Hepatocyte (in vitro differentiated cells): ENCODE measurements around the gene MRPL14. TPM values are rescaled to one million over a fixed set of nuclear protein-coding genes. Genes with fewer than 3 reads are reported as not detected.

Experiments
- DNase-seq: peaks from one replicate; pipeline ENCODE4 v3.0.0-alpha.2; 2016; ENCODE audit warnings: low spot score
- H2AFZ ChIP-seq: fragments of 200-600 bp; sonication (generic); 2 replicates; pipeline ENCODE4 v1.6.0; 2016; ENCODE audit warnings: antibody characterized with exemption, mild to moderate bottlenecking
- H3K27ac ChIP-seq: fragments of 200-600 bp; sonication (generic); 2 replicates; pipeline ENCODE4 v1.5.1; 2016; ENCODE audit warnings: mild to moderate bottlenecking
- H3K27me3 ChIP-seq: fragments of 200-600 bp; sonication (generic); 2 replicates; pipeline ENCODE4 v1.6.1; 2016
- H3K36me3 ChIP-seq: fragments of 200-600 bp; sonication (generic); replicated peaks from 2 replicates; pipeline ENCODE4 v1.5.1; 2016; ENCODE audit warnings: low read depth; ENCODE audit not compliant: insufficient read depth
- H3K4me1 ChIP-seq: fragments of 200-600 bp; sonication (generic); 2 replicates; pipeline ENCODE4 v1.5.1; 2016; ENCODE audit warnings: mild to moderate bottlenecking, moderate library complexity; ENCODE audit not compliant: insufficient read depth
- H3K4me2 ChIP-seq: fragments of 200-600 bp; sonication (generic); 2 replicates; pipeline ENCODE4 v1.6.0; 2016
- H3K4me3 ChIP-seq: fragments of 200-600 bp; sonication (generic); 2 replicates; pipeline ENCODE4 v1.5.1; 2016; ENCODE audit warnings: mild to moderate bottlenecking
- H3K79me2 ChIP-seq: fragments of 200-600 bp; sonication (generic); 2 replicates; pipeline ENCODE4 v1.6.0; 2017; ENCODE audit warnings: mild to moderate bottlenecking
- H3K9me2 ChIP-seq: fragments of 200-600 bp; sonication (generic); replicated peaks from 2 replicates; pipeline ENCODE4 v1.6.0; 2017; ENCODE audit warnings: mild to moderate bottlenecking; ENCODE audit not compliant: insufficient read depth
- H3K9me3 ChIP-seq: fragments of 200-600 bp; sonication (generic); 2 replicates; pipeline ENCODE4 v1.5.1; 2016; ENCODE audit warnings: low read depth, mild to moderate bottlenecking
- H4K20me1 ChIP-seq: fragments of 200-600 bp; sonication (generic); 2 replicates; pipeline ENCODE4 v1.6.0; 2016; ENCODE audit warnings: mild to moderate bottlenecking; ENCODE audit not compliant: insufficient read depth, poor library complexity, severe bottlenecking
- EZH2 ChIP-seq: fragments of 200-600 bp; sonication (generic); IDR thresholded peaks from 2 replicates; pipeline ENCODE4 v1.6.1; 2016; ENCODE audit warnings: antibody characterized with exemption, mild to moderate bottlenecking, borderline replicate concordance
- EZH2phosphoT487 ChIP-seq: fragments of 200-600 bp; sonication (generic); IDR thresholded peaks from one replicate; pipeline ENCODE4 v1.6.1; 2018; ENCODE audit warnings: antibody characterized with exemption, mild to moderate bottlenecking, low read depth, moderate library complexity; ENCODE audit not compliant: unreplicated experiment, severe bottlenecking
- WGBS: methylation state at CpG from one replicate; pipeline ENCODE4 v1.1.6; 2016; ENCODE audit warnings: low lambda C conversion rate; ENCODE audit errors: missing lambda C conversion rate; 5-methylcytosine and 5-hydroxymethylcytosine counted together
- polyA plus RNA-seq: library from polyadenylated mRNA; unstranded; fragments of >200 nt; fragmentation: Nextera tagmentation; extraction: Ambion mirVana; gene quantifications from 2 replicates; pipeline ENCODE4 v1.2.1, GENCODE V29; 2016
- total RNA-seq: library from RNA; depleted of rRNA; stranded (reverse); fragments of >200 nt; gene quantifications from 2 replicates; pipeline ENCODE4 v1.2.3, GENCODE V29; 2014
- TF ChIP-seq, protein P1 (sequence below): fragments of 200-600 bp; sonication (generic); IDR thresholded peaks from 2 replicates; pipeline ENCODE4 v1.5.1; 2016; ENCODE audit warnings: antibody characterized with exemption, mild to moderate bottlenecking; ENCODE audit not compliant: poor library complexity

Gene MRPL14
- total and polyA plus RNA-seq, 2 experiments from 2014 or later = 58.3 to 124 TPM

DNA sequence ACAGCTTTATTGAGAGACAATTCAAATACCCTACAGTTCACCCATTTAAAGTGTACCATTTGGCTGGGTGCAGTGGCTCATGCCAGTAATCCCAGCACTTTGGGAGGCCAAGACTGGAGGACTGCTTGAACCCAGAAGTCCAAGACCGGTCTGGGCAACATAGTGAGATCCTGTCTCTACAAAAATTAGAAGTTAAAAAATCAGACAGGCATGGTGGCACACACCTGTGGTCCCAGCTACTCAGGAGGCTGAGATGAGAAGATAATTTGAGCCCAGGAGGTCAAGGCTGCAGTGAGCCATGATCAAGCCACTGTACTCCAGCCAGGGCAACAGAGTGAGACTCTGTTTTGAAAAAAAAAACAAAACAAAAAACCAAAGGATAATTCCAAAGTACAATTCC lies 40.3 kb upstream of the MRPL14 start:
- H3K27me3 ChIP-seq = no peaks in the 10 kb centered on the region
- H3K9me3 ChIP-seq = no peaks in the 10 kb centered on the region
- no peak for TF ChIP-seq EZH2
- TF ChIP-seq, protein P1, sequence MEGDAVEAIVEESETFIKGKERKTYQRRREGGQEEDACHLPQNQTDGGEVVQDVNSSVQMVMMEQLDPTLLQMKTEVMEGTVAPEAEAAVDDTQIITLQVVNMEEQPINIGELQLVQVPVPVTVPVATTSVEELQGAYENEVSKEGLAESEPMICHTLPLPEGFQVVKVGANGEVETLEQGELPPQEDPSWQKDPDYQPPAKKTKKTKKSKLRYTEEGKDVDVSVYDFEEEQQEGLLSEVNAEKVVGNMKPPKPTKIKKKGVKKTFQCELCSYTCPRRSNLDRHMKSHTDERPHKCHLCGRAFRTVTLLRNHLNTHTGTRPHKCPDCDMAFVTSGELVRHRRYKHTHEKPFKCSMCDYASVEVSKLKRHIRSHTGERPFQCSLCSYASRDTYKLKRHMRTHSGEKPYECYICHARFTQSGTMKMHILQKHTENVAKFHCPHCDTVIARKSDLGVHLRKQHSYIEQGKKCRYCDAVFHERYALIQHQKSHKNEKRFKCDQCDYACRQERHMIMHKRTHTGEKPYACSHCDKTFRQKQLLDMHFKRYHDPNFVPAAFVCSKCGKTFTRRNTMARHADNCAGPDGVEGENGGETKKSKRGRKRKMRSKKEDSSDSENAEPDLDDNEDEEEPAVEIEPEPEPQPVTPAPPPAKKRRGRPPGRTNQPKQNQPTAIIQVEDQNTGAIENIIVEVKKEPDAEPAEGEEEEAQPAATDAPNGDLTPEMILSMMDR = no peak
- no peak for TF ChIP-seq EZH2phosphoT487
- no peak overlapping the region for H3K27ac ChIP-seq
- no peaks in the 10 kb centered on the region for H3K4me1 ChIP-seq
- no peak for DNase-seq
- H3K9me2 ChIP-seq = no peaks in the 10 kb centered on the region
- H3K4me2 ChIP-seq = no peak overlapping the region
- no peaks in the 10 kb centered on the region for H4K20me1 ChIP-seq
- H3K4me3 ChIP-seq = no peak overlapping the region
- H3K36me3 ChIP-seq = no peaks in the 10 kb centered on the region
- H2AFZ ChIP-seq = no peak overlapping the region
- H3K79me2 ChIP-seq = no peaks in the 10 kb centered on the region
- 100% methylated on average over 1 of the region's 1 CpG for WGBS

DNA sequence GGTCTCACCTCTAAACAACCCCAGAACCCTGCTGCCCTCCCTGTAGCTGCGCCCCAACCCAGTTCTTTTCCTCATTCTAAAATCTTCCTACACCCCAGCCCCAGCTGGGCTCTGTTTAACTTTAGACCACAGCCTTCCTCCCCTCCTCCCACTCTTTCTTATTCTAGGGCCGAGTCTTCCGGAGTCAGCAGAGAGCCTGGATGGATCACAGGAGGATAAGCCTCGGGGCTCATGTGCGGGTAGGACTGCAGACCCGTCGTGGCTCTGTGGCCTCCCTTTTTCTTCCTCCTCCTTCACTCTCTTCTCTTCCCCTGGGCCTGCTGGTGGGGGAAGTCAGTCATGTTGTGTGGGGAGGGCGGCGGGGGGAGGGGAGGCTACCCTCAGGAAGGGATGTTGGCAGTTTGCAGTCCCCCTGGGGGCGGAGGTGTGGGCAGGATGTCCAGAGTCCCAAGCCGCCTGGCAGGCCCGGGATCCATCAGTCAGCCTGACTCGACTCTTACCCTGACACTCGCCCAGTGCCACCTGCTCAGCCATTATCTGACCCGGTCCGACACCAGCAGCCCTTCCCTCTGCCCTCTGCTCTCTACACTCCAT lies 39.4 kb upstream of the MRPL14 start:
- Histone ChIP-seq H4K20me1 (no peaks in the 10 kb centered on the region), H3K4me2 (no peak overlapping the region), H3K4me3 (no peak overlapping the region), H3K27ac (no peak overlapping the region), H2AFZ (no peak overlapping the region), H3K9me3 (no peaks in the 10 kb centered on the region), H3K36me3 (no peaks in the 10 kb centered on the region), H3K4me1 (no peaks in the 10 kb centered on the region), H3K79me2 (no peaks in the 10 kb centered on the region), H3K27me3 (no peaks in the 10 kb centered on the region), H3K9me2 (no peaks in the 10 kb centered on the region)
- TF ChIP-seq EZH2 (no peak), EZH2phosphoT487 (no peak)
- TF ChIP-seq, protein P1 = no peak
- WGBS = 52% methylated on average over 13 of the region's 16 CpGs
- DNase-seq = no peak

DNA sequence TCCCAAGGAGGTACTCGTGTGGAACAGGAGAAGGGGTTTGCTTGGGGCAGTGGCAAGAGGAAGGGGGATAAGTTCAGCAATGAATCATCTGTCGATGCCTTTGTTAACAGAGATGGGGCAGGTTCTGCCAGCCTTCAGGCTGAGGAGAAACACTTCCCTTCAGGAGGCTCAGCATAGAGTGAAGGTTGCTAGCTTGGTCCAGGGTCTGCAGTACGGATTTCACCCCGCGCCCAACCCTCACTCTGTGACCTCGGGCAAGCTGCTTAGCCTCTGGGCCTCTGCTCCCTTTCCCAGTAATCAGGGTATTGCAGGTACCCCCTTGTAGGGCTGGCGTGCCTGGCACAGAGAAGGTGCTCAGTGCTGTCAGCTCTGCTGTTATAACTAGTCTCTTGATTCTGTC lies 38.9 kb upstream of the MRPL14 start:
- TF ChIP-seq EZH2 = no peak
- TF ChIP-seq, protein P1 = no peak
- no peak for TF ChIP-seq EZH2phosphoT487
- H2AFZ ChIP-seq = no peak overlapping the region
- H3K27me3 ChIP-seq = no peaks in the 10 kb centered on the region
- no peaks in the 10 kb centered on the region for H4K20me1 ChIP-seq
- H3K4me1 ChIP-seq = no peaks in the 10 kb centered on the region
- DNase-seq = no peak
- no peak overlapping the region for H3K4me2 ChIP-seq
- H3K27ac ChIP-seq = no peak overlapping the region
- no peak overlapping the region for H3K4me3 ChIP-seq
- no peaks in the 10 kb centered on the region for H3K36me3 ChIP-seq
- no peaks in the 10 kb centered on the region for H3K9me2 ChIP-seq
- whole genome bisulfite sequencing = 79% methylated on average over 7 of the region's 7 CpGs
- no peaks in the 10 kb centered on the region for H3K9me3 ChIP-seq
- H3K79me2 ChIP-seq = no peaks in the 10 kb centered on the region
